GM21423 (cell line): Measurements from ENCODE around the gene XXYLT1.
A peak's percentile ranks its signal among the peaks of the same experiment; 100 is the strongest.

ENCODE experiments used
- ATAC-seq: cut with Tn5 transposase; IDR thresholded peaks from one replicate; pipeline ENCODE4 v1.9.1; 2021; ENCODE audit warnings: mild to moderate bottlenecking, moderate library complexity; ENCODE audit not compliant: unreplicated experiment

The XXYLT1 gene

GRCh38 chr3:195172039-195172684, 98.8 kb downstream of the XXYLT1 start:
- ATAC-seq, result no peak

GRCh38 chr3:195171093-195171873, 99.7 kb downstream of the XXYLT1 start:
- no peak for ATAC-seq

- ATAC-seq, result no peak
These were observed 100.5 kb downstream of the XXYLT1 start for GRCh38 chr3:195170496-195170895.

- no peak for ATAC-seq
These were observed 101.8 kb downstream of the XXYLT1 start for GRCh38 chr3:195169011-195169649.

- no peak for ATAC-seq
These were observed 102.8 kb downstream of the XXYLT1 start for GRCh38 chr3:195168009-195168762.

GRCh38 chr3:195165790-195166189, 105.2 kb downstream of the XXYLT1 start:
- no peak for ATAC-seq

GRCh38 chr3:195165265-195165609, 105.7 kb downstream of the XXYLT1 start:
- no peak for ATAC-seq

- no peak for ATAC-seq
These were observed 106.2 kb downstream of the XXYLT1 start for GRCh38 chr3:195164573-195165264.

- ATAC-seq, result no peak
These were observed 107.0 kb downstream of the XXYLT1 start for GRCh38 chr3:195163719-195164572.

- no peak for ATAC-seq
These were observed 108.1 kb downstream of the XXYLT1 start for GRCh38 chr3:195162816-195163215.

- peak; percentile 62 for ATAC-seq
These were observed 108.8 kb downstream of the XXYLT1 start for GRCh38 chr3:195162033-195162669.

GRCh38 chr3:195160908-195161434, 110.0 kb downstream of the XXYLT1 start:
- ATAC-seq, result no peak

GRCh38 chr3:195160257-195160898, 110.6 kb downstream of the XXYLT1 start:
- ATAC-seq, result no peak

- no peak for ATAC-seq
These were observed 111.2 kb downstream of the XXYLT1 start for GRCh38 chr3:195159814-195160165.

- no peak for ATAC-seq
These were observed 111.7 kb downstream of the XXYLT1 start for GRCh38 chr3:195159117-195159813.

- ATAC-seq, result no peak
These were observed 114.6 kb downstream of the XXYLT1 start for GRCh38 chr3:195156286-195156890.

GRCh38 chr3:195155570-195156241, 115.3 kb downstream of the XXYLT1 start:
- ATAC-seq, result no peak
